Progenitor cell of endocrine pancreas (in vitro differentiated cells): Measurements from ENCODE around the gene SYNGAP1. TPM values are rescaled to one million over a fixed set of nuclear protein-coding genes. Genes with fewer than 3 reads are reported as not detected.

Experiments
- DNase-seq: peaks from one replicate; pipeline ENCODE4 v3.0.0; 2021; ENCODE audit warnings: low spot score; ENCODE audit not compliant: unreplicated experiment
- H3K27ac Mint-ChIP-seq: 2 replicates; pipeline ENCODE4 v1.8.0; 2021; ENCODE audit warnings: mild to moderate bottlenecking, moderate library complexity, mixed read lengths
- H3K27me3 Mint-ChIP-seq: 2 replicates; pipeline ENCODE4 v1.8.0; 2021; ENCODE audit warnings: mixed read lengths
- H3K36me3 Mint-ChIP-seq: 2 replicates; pipeline ENCODE4 v1.8.0; 2022; ENCODE audit warnings: mixed read lengths; ENCODE audit not compliant: insufficient read depth
- H3K4me1 Mint-ChIP-seq: 2 replicates; pipeline ENCODE4 v1.8.0; 2021; ENCODE audit warnings: low read depth, mixed read lengths
- H3K4me3 Mint-ChIP-seq: 2 replicates; pipeline ENCODE4 v1.8.0; 2021; ENCODE audit warnings: low read depth, mild to moderate bottlenecking, moderate library complexity, mixed read lengths
- H3K9me3 Mint-ChIP-seq: 2 replicates; pipeline ENCODE4 v1.8.0; 2021; ENCODE audit warnings: low read depth, mixed read lengths
- CTCF ChIP-seq: fragments of 200-600 bp; sonication (generic); IDR thresholded peaks from one replicate; pipeline ENCODE4 v1.5.0; 2021; ENCODE audit warnings: antibody characterized with exemption, mild to moderate bottlenecking; ENCODE audit not compliant: unreplicated experiment
- total RNA-seq: library from RNA; stranded (reverse); gene quantifications from 2 replicates; pipeline ENCODE4 v1.2.1, GENCODE V29; 2021

SYNGAP1 gene
- total RNA-seq, 1 donor from 2014 or later: 60.3 TPM

GRCh38 chr6:33407132-33407718 is 12.6 kb upstream of the SYNGAP1 start:
- Mint-ChIP-seq H3K9me3 (no peaks in the 10 kb centered on the region), H3K4me3 (no peak overlapping the region), H3K27ac (no peak overlapping the region), H3K36me3 (peaks cover 9% of the 10 kb centered on the region), H3K27me3 (no peaks in the 10 kb centered on the region), H3K4me1 (peaks cover 11% of the 10 kb centered on the region)
- TF ChIP-seq CTCF: peak; percentile 24
- DNase-seq: no peak

GRCh38 chr6:33410050-33410710 is 9.7 kb upstream of the SYNGAP1 start:
- H3K27me3 Mint-ChIP-seq: no peaks in the 10 kb centered on the region
- no peak for TF ChIP-seq CTCF
- peak; percentile 94 for DNase-seq
- H3K4me1 Mint-ChIP-seq: peaks cover 13% of the 10 kb centered on the region
- H3K4me3 Mint-ChIP-seq: peak overlapping the region; percentile 87
- H3K9me3 Mint-ChIP-seq: no peaks in the 10 kb centered on the region
- peaks cover 11% of the 10 kb centered on the region for H3K36me3 Mint-ChIP-seq
- peak overlapping the region; percentile 99 for H3K27ac Mint-ChIP-seq

GRCh38 chr6:33410711-33411631 is 8.9 kb upstream of the SYNGAP1 start, which contains the start of gene PHF1:
Gene PHF1, plus strand, starts transcription at chr6:33411014. Its CDS starts 1,250 bp downstream, at chr6:33412264.
- H3K27ac Mint-ChIP-seq: peak within 1 kb of the TSS; percentile 99
- H3K4me1 Mint-ChIP-seq: peaks cover 18% of the 10 kb centered on the region
- H3K9me3 Mint-ChIP-seq: no peaks in the 10 kb centered on the region
- H3K36me3 Mint-ChIP-seq: peaks cover 9% of the 10 kb centered on the region
- H3K4me3 Mint-ChIP-seq: peak within 1 kb of the TSS; percentile 87
- DNase-seq: peak; percentile 53
- no peak for TF ChIP-seq CTCF
- no peaks in the 10 kb centered on the region for H3K27me3 Mint-ChIP-seq

- H3K27ac Mint-ChIP-seq: peak overlapping the region; percentile 45
- H3K4me3 Mint-ChIP-seq: peak overlapping the region; percentile 72
- H3K4me1 Mint-ChIP-seq: peaks cover 23% of the 10 kb centered on the region
- H3K27me3 Mint-ChIP-seq: no peaks in the 10 kb centered on the region
- no peak for DNase-seq
- peaks cover 8% of the 10 kb centered on the region for H3K36me3 Mint-ChIP-seq
- no peak for TF ChIP-seq CTCF
- H3K9me3 Mint-ChIP-seq: no peaks in the 10 kb centered on the region
Observed at GRCh38 chr6:33411632-33412005, 8.2 kb upstream of the SYNGAP1 start.
